ENCODE results near the gene CARD14. TPM values are rescaled to one million over a fixed set of nuclear protein-coding genes. Genes with fewer than 3 reads are reported as not detected.

Gene CARD14
- polyA plus RNA-seq, 6 donors from 2014 or later = not detected

DNA sequence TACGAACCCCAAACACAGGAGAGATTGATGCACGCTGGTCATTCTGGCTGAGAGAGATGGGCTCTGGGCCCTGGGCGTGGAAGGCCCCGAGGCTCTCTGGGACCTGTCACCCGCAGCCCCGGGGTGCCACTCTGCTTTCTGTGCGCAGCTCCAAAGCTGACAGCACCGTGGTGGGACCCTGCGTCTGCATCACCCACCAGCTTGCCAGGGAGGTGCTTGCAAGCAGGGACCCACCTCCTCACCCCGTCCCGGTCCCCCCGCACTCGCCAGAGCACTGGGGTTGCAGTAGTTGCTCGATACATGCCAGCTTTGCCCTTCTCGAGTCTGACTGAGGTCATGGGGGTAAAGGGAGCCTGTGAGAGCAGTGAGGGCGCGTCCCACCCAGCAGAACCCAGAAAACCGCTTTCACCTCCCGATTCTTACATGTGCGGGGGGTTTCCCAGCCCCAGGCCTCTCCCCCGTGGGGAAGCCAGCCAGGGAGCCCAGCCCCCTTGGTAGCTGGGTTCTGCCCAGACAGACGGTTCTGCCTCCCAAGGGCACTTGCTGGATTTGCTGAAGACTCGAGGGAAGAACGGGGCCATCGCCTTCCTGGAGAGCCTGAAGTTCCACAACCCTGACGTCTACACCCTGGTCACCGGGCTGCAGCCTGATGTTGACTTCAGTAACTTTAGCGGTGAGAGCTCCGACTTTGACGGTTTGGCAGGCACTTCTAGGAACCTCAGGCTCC lies 12.5 kb downstream of the CARD14 start:
- Mint-ChIP-seq H3K9me3 (no peaks in the 10 kb centered on the region), H3K27ac (no peak overlapping the region), H3K4me3 (no peak overlapping the region), H3K4me1 (no peaks in the 10 kb centered on the region), H3K36me3 (no peaks in the 10 kb centered on the region), H3K27me3 (peaks cover 0 to 15% (median 11%) of the 10 kb centered on the region in 3 donors)
- ATAC-seq (ENCODE audit: low read depth in 2 of 2) (no peak), DNase-seq (no peak)

DNA sequence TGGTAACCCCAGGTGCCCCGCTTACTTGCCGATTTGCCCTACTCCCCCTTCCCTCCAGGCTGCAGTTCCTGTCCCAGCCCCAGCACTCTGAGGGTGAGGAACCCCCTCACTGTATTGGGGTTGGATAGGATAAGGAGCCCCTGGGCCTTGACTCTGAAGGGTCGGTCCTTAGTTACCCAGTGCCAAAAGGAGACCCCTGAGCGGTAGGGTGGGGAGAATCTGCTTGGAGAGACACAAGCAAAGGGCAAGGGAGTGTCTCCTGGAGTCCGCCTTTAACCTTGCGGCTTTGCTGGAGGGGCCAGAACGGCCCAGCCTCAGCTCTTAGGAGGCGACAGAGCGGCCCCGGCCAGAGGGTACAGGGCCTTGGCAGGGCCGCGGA lies 13.0 kb downstream of the CARD14 start:
- Mint-ChIP-seq H3K36me3 (no peaks in the 10 kb centered on the region), H3K27ac (no peak overlapping the region), H3K27me3 (peaks cover 0 to 15% (median 11%) of the 10 kb centered on the region in 3 donors), H3K9me3 (no peaks in the 10 kb centered on the region), H3K4me1 (no peaks in the 10 kb centered on the region), H3K4me3 (peak overlapping the region in 1 of 8 donors; percentile 47)
- no peak for DNase-seq
- ATAC-seq (ENCODE audit: low read depth in 2 of 2) = no peak

DNA sequence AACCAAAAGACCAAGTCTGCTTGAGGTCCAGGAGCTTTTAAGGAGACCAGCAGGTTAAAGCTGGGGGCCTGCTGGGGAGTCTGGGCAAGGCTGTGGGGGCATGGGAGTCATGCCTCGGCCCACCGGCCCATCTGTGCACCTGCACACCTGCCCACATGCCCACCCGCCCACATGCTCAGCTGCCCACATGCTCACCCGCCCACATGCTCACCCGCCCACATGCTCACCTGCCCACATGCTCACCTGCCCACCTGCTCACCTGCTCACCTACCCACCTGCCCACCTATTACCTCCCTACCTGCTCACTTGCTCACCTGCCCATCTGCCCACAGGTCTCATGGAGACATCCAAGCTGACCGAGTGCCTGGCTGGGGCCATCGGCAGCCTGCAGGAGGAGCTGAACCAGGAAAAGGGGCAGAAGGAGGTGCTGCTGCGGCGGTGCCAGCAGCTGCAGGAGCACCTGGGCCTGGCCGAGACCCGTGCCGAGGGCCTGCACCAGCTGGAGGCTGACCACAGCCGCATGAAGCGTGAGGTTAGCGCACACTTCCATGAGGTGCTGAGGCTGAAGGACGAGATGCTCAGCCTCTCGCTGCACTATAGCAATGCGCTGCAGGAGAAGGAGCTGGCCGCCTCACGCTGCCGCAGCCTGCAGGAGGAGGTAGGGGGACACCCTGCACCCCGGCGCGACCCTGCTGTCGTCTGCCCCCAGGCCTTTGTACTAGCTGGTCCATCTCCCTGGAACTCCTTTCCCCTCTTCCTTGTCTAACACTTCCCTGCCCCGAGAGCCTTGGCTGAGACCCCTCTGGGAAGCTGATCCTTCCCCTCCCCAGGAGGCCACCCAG lies 14.0 kb downstream of the CARD14 start:
- Mint-ChIP-seq H3K36me3 (no peaks in the 10 kb centered on the region), H3K27me3 (peaks cover 0 to 15% (median 11%) of the 10 kb centered on the region in 3 donors), H3K4me3 (no peak overlapping the region), H3K27ac (no peak overlapping the region), H3K9me3 (no peaks in the 10 kb centered on the region), H3K4me1 (no peaks in the 10 kb centered on the region)
- no peak for ATAC-seq (ENCODE audit: low read depth in 2 of 2)
- DNase-seq = no peak

DNA sequence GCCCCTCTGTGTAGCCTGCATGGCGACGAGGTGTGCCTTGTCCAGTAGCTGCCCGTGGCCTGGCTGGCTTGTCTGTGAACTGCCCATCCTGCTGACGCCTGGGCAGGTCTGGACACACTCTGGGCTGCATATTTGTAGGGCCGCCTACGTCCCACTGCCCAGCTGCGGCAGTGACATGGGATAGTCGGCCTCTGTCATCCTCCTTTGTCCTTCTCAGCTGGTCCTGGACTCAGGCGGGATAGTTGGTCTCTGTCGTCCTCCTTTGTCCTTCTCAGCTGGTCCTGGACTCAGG lies 14.5 kb downstream of the CARD14 start:
- peaks cover 0 to 15% (median 11%) of the 10 kb centered on the region in 3 donors for H3K27me3 Mint-ChIP-seq
- H3K4me3 Mint-ChIP-seq = no peak overlapping the region
- no peaks in the 10 kb centered on the region for H3K4me1 Mint-ChIP-seq
- DNase-seq = no peak
- no peaks in the 10 kb centered on the region for H3K36me3 Mint-ChIP-seq
- ATAC-seq (ENCODE audit: low read depth in 2 of 2) = no peak
- no peaks in the 10 kb centered on the region for H3K9me3 Mint-ChIP-seq
- H3K27ac Mint-ChIP-seq = no peak overlapping the region

DNA sequence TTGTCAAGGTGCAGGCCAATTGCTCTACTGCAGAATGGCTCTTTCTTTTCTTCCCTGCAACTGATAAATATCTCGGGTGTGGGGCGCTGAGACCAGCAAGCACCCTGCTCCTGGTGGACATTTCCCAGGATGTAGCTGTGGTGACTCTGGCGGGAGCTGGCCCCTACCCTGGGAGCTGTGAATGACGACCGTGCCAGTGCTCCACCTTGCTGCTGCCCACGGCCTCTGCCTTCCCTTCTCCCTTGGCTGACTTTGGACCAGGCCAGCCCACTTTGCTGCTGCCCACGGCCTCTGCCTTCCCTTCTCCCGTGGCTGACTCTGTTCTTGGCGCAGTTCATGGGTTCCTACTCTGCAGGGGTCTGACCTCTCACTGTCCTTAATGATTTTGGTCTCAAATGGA lies 16.1 kb downstream of the CARD14 start:
- DNase-seq = no peak
- no peaks in the 10 kb centered on the region for H3K4me1 Mint-ChIP-seq
- no peaks in the 10 kb centered on the region for H3K36me3 Mint-ChIP-seq
- ATAC-seq (ENCODE audit: low read depth in 2 of 2) = no peak
- H3K4me3 Mint-ChIP-seq = no peak overlapping the region
- peak overlapping the region in 2 of 6 donors; percentile 4 to 60 for H3K27ac Mint-ChIP-seq
- peaks cover 0 to 22% (median 20%) of the 10 kb centered on the region in 3 donors for H3K27me3 Mint-ChIP-seq
- no peaks in the 10 kb centered on the region for H3K9me3 Mint-ChIP-seq

DNA sequence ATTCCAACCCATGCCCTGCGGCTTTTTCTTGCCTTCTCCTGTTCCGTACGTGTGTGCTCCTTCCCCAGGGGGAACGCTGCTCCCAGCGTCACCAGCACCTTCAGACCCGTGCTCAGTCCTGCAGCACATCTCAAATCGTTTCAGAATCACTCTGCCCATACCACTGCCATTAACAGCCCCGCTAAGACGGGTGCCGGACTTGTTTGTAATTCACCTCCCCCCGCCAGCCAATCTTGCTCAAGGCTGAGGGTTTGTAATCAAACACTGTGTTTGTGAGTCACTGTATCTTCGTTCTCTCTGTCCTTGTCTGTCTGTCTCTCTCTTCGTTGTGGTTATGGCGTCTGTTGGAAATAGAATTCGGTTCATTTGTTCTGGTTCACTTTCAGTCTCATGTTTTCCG lies 17.3 kb downstream of the CARD14 start:
- H3K9me3 Mint-ChIP-seq = no peaks in the 10 kb centered on the region

DNA sequence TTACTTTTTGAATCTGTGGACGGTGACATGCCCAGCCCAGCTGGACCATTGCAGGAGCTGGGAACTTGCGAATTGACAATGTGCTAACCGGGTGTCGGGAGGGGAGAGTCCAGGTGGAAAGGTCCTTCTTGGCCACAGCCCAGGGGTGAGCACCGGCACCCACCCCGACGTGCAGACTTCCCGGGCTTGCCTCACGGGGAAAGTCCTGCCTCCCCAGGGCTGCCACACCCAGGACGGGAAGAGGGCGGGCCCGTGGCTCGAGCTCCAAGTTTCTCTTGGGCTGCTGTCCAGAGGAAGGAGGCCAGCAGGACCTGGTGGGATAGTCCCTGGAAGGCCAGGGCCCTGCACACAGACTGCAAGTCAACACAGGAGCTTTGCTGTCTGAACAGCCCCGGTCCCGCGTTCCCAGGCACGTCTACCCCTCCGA lies 17.7 kb downstream of the CARD14 start:
- no peak overlapping the region for H3K4me3 Mint-ChIP-seq
- no peaks in the 10 kb centered on the region for H3K9me3 Mint-ChIP-seq
- DNase-seq (no peak), ATAC-seq (ENCODE audit: low read depth in 2 of 2) (no peak)
- H3K27me3 Mint-ChIP-seq = peaks cover 5 to 23% (median 22%) of the 10 kb centered on the region in 3 donors
- H3K36me3 Mint-ChIP-seq = no peaks in the 10 kb centered on the region
- H3K4me1 Mint-ChIP-seq = no peaks in the 10 kb centered on the region
- H3K27ac Mint-ChIP-seq = peak overlapping the region in 1 of 6 donors; percentile 23

More for the DNA sequence above, 17.3 kb downstream of the CARD14 start:
- Mint-ChIP-seq H3K4me1 (no peaks in the 10 kb centered on the region), H3K27ac (peak overlapping the region in 1 of 6 donors; percentile 23), H3K27me3 (peaks cover 3 to 24% (median 21%) of the 10 kb centered on the region in 3 donors), H3K36me3 (no peaks in the 10 kb centered on the region), H3K4me3 (no peak overlapping the region)
- no peak for DNase-seq
- ATAC-seq (ENCODE audit: low read depth in 2 of 2) = no peak

DNA sequence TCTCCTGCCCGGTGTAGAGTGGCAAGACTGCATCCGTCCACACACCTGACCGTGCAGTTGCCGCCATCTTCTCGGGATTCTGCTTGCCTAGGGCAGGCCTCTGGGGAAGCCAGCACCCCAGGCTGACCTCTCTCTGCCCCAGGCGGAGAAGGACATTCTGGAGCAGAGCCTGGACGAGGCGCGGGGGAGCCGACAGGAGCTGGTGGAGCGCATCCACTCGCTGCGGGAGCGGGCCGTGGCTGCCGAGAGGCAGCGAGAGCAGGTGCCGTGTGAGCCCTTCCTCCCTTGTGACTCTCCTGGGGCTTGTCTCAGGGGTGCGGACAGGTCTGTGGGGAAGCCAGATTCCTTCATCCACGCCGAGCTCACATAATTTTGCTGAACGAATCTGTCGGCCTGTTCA lies 19.8 kb downstream of the CARD14 start:
- ATAC-seq (ENCODE audit: low read depth in 2 of 2) (no peak), DNase-seq (no peak)
- H3K4me3 Mint-ChIP-seq = no peak overlapping the region
- H3K27ac Mint-ChIP-seq = no peak overlapping the region
- peaks cover 0 to 9% of the 10 kb centered on the region in 2 donors for H3K36me3 Mint-ChIP-seq
- no peaks in the 10 kb centered on the region for H3K9me3 Mint-ChIP-seq
- H3K27me3 Mint-ChIP-seq = peaks cover 9 to 33% (median 25%) of the 10 kb centered on the region in 3 donors
- H3K4me1 Mint-ChIP-seq = no peaks in the 10 kb centered on the region

DNA sequence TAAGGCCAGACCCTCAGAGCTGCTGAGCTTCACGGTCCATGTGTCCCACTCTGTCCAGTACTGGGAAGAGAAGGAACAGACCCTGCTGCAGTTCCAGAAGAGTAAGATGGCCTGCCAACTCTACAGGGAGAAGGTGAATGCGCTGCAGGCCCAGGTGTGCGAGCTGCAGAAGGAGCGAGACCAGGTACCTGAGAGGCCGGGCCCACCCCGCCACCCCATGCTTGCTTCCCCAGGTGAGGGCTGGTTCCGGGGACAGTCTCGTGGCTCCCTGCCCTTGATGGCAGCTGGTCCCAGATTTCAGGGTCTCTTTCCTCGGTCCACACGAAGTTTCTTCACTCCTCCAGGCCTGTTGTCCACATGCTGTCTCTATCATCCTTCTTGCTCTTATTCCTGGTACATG lies 20.9 kb downstream of the CARD14 start:
- H3K9me3 Mint-ChIP-seq = no peaks in the 10 kb centered on the region
- ATAC-seq (ENCODE audit: low read depth in 2 of 2) (no peak), DNase-seq (no peak)
- H3K27me3 Mint-ChIP-seq = peaks cover 9 to 36% (median 25%) of the 10 kb centered on the region in 3 donors
- no peaks in the 10 kb centered on the region for H3K4me1 Mint-ChIP-seq
- H3K27ac Mint-ChIP-seq = no peak overlapping the region
- H3K4me3 Mint-ChIP-seq = no peak overlapping the region
- peaks cover 0 to 9% of the 10 kb centered on the region in 2 donors for H3K36me3 Mint-ChIP-seq

DNA sequence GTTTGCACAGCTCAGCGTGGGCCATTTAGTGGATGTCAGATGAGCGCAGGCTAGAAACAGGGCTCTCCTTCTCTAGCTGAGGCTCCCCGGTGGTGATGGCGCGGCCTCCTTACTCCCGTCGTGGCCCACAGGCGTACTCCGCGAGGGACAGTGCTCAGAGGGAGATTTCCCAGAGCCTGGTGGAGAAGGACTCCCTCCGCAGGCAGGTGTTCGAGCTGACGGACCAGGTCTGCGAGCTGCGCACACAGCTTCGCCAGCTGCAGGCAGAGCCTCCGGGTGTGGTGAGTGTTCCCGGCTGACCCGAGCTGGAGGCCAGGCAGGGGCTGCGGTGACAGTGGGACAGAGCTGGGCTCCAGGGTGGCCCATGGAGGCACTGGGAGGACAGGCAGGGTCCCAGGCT lies 21.4 kb downstream of the CARD14 start:
- no peak for DNase-seq
- H3K27ac Mint-ChIP-seq = no peak overlapping the region
- H3K9me3 Mint-ChIP-seq = no peaks in the 10 kb centered on the region
- H3K4me3 Mint-ChIP-seq = no peak overlapping the region
- peaks cover 13 to 36% (median 29%) of the 10 kb centered on the region in 3 donors for H3K27me3 Mint-ChIP-seq
- no peaks in the 10 kb centered on the region for H3K4me1 Mint-ChIP-seq
- no peak for ATAC-seq (ENCODE audit: low read depth in 2 of 2)
- peaks cover 0 to 9% of the 10 kb centered on the region in 2 donors for H3K36me3 Mint-ChIP-seq

DNA sequence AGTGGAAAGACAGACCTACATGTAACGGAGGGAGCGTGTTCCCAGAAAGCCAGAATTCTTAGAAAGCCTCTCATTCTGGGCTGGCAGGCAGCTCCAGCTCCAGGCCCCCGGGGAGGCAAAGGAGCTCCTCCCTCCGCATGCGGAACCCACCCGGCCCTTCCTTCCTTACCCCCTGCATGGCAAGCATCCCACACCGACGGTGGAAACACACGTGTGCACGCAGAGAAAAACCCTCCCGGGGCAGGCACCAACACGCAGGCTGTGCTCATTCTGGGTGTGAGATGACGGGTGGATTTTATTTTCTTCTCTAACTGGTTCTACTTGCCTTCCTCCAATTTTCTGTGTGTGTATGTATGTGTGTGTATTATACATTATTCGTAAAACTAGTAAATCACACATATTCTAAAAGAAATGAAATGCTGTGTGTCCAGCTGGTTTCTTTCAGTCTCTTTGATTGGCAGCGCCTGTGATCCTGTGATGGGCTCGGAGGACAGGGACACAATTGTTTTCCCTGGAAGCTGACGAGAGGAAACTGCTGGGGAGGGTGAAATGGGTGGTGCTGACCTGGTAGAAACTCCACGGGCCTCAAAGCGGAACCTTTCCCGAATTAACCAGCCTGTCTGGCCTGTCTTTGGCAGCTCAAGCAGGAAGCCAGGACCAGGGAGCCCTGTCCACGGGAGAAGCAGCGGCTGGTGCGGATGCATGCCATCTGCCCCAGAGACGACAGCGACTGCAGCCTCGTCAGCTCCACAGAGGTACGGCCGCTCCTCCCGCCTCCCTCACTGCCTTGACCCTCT lies 22.2 kb downstream of the CARD14 start:
- H3K4me1 Mint-ChIP-seq = no peaks in the 10 kb centered on the region
- no peak overlapping the region for H3K27ac Mint-ChIP-seq
- no peak overlapping the region for H3K4me3 Mint-ChIP-seq

DNA sequence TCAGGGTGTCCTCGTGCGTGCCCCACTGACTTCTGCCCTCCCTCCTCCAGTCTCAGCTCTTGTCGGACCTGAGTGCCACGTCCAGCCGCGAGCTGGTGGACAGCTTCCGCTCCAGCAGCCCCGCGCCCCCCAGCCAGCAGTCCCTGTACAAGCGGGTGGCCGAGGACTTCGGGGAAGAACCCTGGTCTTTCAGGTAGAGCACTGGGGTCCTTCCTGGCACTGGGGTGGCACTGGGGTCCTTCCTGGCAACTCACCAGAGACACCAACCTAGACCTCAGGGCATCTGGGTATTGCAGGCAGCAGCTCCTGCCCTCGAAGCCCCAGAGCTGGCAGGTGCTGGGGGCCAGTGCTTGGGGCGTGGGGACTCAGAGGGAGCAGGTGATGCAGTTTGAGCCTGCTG lies 25.3 kb downstream of the CARD14 start:
- DNase-seq (no peak), ATAC-seq (ENCODE audit: low read depth in 2 of 2) (no peak)
- Mint-ChIP-seq H3K27me3 (peaks cover 14 to 36% (median 29%) of the 10 kb centered on the region in 3 donors), H3K9me3 (no peaks in the 10 kb centered on the region), H3K4me3 (no peak overlapping the region), H3K4me1 (no peaks in the 10 kb centered on the region), H3K36me3 (peaks cover 0 to 9% of the 10 kb centered on the region in 2 donors), H3K27ac (no peak overlapping the region)

More for the DNA sequence above, 22.2 kb downstream of the CARD14 start:
- no peaks in the 10 kb centered on the region for H3K9me3 Mint-ChIP-seq
- DNase-seq (no peak), ATAC-seq (ENCODE audit: low read depth in 2 of 2) (no peak)
- peaks cover 14 to 36% (median 30%) of the 10 kb centered on the region in 3 donors for H3K27me3 Mint-ChIP-seq
- H3K36me3 Mint-ChIP-seq = peaks cover 0 to 9% of the 10 kb centered on the region in 2 donors
